H9 (cell line): ENCODE data around the gene TRIM28. TPM values are rescaled to one million over a fixed set of nuclear protein-coding genes. Genes with fewer than 3 reads are reported as not detected.

ENCODE experiments used
- DNase-seq: peaks from one replicate; pipeline ENCODE4 v3.0.0-alpha.2; 2017
- H2AFZ ChIP-seq: one replicate; pipeline ENCODE4 v1.6.1; 2013; ENCODE audit warnings: mild to moderate bottlenecking, low read length, control low read depth, moderate library complexity
- H2AK5ac ChIP-seq: 2 replicates; pipeline ENCODE4 v1.6.1; 2013; ENCODE audit warnings: low read length, control low read depth, mixed read lengths; ENCODE audit not compliant: insufficient read length
- H2BK120ac ChIP-seq: one replicate; pipeline ENCODE4 v1.6.1; 2013; ENCODE audit warnings: low read depth, mild to moderate bottlenecking, low read length, control low read depth, inconsistent platforms; ENCODE audit not compliant: poor library complexity, severe bottlenecking
- H2BK12ac ChIP-seq: 2 replicates; pipeline ENCODE4 v1.6.1; 2013; ENCODE audit warnings: low read length, control low read depth, mixed read lengths, low read depth; ENCODE audit not compliant: insufficient read length
- H2BK15ac ChIP-seq: 2 replicates; pipeline ENCODE4 v1.6.1; 2013; ENCODE audit warnings: low read depth, low read length, control low read depth
- H2BK20ac ChIP-seq: one replicate; pipeline ENCODE4 v1.6.1; 2013; ENCODE audit warnings: low read depth, mild to moderate bottlenecking, low read length, control low read depth, inconsistent platforms; ENCODE audit not compliant: poor library complexity, severe bottlenecking
- H2BK5ac ChIP-seq: 2 replicates; pipeline ENCODE4 v1.6.1; 2013; ENCODE audit warnings: low read length, control low read depth, mixed read lengths; ENCODE audit not compliant: insufficient read length
- H3K14ac ChIP-seq: 2 replicates; pipeline ENCODE4 v1.6.1; 2013; ENCODE audit warnings: low read length, control low read depth; ENCODE audit not compliant: insufficient read depth
- H3K18ac ChIP-seq: 2 replicates; pipeline ENCODE4 v1.6.1; 2013; ENCODE audit warnings: low read depth, mild to moderate bottlenecking, mixed read lengths, low read length, control low read depth; ENCODE audit not compliant: insufficient read length
- H3K23ac ChIP-seq: 2 replicates; pipeline ENCODE4 v1.6.1; 2013; ENCODE audit warnings: low read length, control low read depth, mixed read lengths, low read depth; ENCODE audit not compliant: insufficient read length
- H3K23me2 ChIP-seq: 2 replicates; pipeline ENCODE4 v1.6.1; 2013; ENCODE audit warnings: low read depth, mild to moderate bottlenecking, mixed read lengths, low read length, control low read depth; ENCODE audit not compliant: insufficient read length, poor library complexity, severe bottlenecking
- H3K27ac ChIP-seq: 2 replicates; pipeline ENCODE4 v1.5.1; 2013; ENCODE audit warnings: low read length, control low read depth, mixed read lengths, low read depth; ENCODE audit not compliant: insufficient read length
- H3K27me3 ChIP-seq: 2 replicates; pipeline ENCODE4 v1.6.1; 2013; ENCODE audit warnings: low read length, control low read depth, inconsistent platforms; ENCODE audit not compliant: insufficient read depth
- H3K4ac ChIP-seq: 2 replicates; pipeline ENCODE4 v1.6.1; 2013; ENCODE audit warnings: low read depth, mild to moderate bottlenecking, control low read depth, inconsistent platforms, low read length, moderate library complexity
- H3K4me1 ChIP-seq: 2 replicates; pipeline ENCODE4 v1.6.1; 2013; ENCODE audit warnings: low read length, control low read depth, inconsistent platforms; ENCODE audit not compliant: insufficient read depth
- H3K4me2 ChIP-seq: 2 replicates; pipeline ENCODE4 v1.6.1; 2013; ENCODE audit warnings: low read length, control low read depth, mixed read lengths; ENCODE audit not compliant: insufficient read length, insufficient read depth
- H3K56ac ChIP-seq: 2 replicates; pipeline ENCODE4 v1.6.1; 2013; ENCODE audit warnings: low read depth, mild to moderate bottlenecking, mixed read lengths, low read length, control low read depth; ENCODE audit not compliant: insufficient read length
- H3K79me1 ChIP-seq: 2 replicates; pipeline ENCODE4 v1.6.1; 2013; ENCODE audit warnings: low read depth, mild to moderate bottlenecking, moderate library complexity, low read length, control low read depth, inconsistent platforms; ENCODE audit not compliant: insufficient read depth, poor library complexity, severe bottlenecking
- H3K79me2 ChIP-seq: 2 replicates; pipeline ENCODE4 v1.6.1; 2013; ENCODE audit warnings: low read length, control low read depth, inconsistent platforms; ENCODE audit not compliant: insufficient read depth
- H3K9ac ChIP-seq: 2 replicates; pipeline ENCODE4 v1.6.1; 2013; ENCODE audit warnings: low read length, control low read depth, mixed read lengths; ENCODE audit not compliant: insufficient read length; ENCODE audit errors: extremely low read depth
- H3K9me3 ChIP-seq: one replicate; pipeline ENCODE4 v1.6.1; 2013; ENCODE audit warnings: low read depth, low read length, inconsistent platforms; ENCODE audit not compliant: control insufficient read depth
- H3T11ph ChIP-seq: one replicate; pipeline ENCODE4 v1.6.1; 2013; ENCODE audit warnings: mild to moderate bottlenecking, low read length, control low read depth, inconsistent platforms
- H4K20me1 ChIP-seq: one replicate; pipeline ENCODE4 v1.6.1; 2013; ENCODE audit not compliant: control insufficient read depth, insufficient read length, insufficient read depth
- H4K5ac ChIP-seq: 2 replicates; pipeline ENCODE4 v1.6.1; 2013; ENCODE audit warnings: low read depth, mild to moderate bottlenecking, mixed read lengths, low read length, control low read depth; ENCODE audit not compliant: insufficient read length
- H4K8ac ChIP-seq: replicated peaks from 2 replicates; pipeline ENCODE4 v1.6.1; 2013; ENCODE audit warnings: low read length, control low read depth, mixed read lengths, low read depth; ENCODE audit not compliant: insufficient read length
- H4K91ac ChIP-seq: 2 replicates; pipeline ENCODE4 v1.6.1; 2013; ENCODE audit warnings: low read depth, mild to moderate bottlenecking, moderate library complexity, mixed read lengths, low read length, control low read depth; ENCODE audit not compliant: insufficient read length
- H3K27ac Mint-ChIP-seq, 3 experiments: 2 replicates in 2 of 3; 3 replicates in 1 of 3; pipeline ENCODE4 v1.8.0; 2020 to 2021; ENCODE audit warnings: mixed read lengths in 3 of 3, mild to moderate bottlenecking in 1 of 3, moderate library complexity in 1 of 3
- H3K27me3 Mint-ChIP-seq: 2 replicates; pipeline ENCODE4 v1.8.0; 2021; ENCODE audit warnings: low read depth, mild to moderate bottlenecking, moderate library complexity, mixed read lengths
- H3K36me3 Mint-ChIP-seq, 3 experiments: 2 replicates in 2 of 3; 3 replicates in 1 of 3; pipeline ENCODE4 v1.8.0; 2020 to 2021; ENCODE audit warnings: low read depth in 3 of 3, mixed read lengths in 3 of 3; ENCODE audit not compliant: insufficient read depth in 1 of 3
- H3K4me1 Mint-ChIP-seq, 2 experiments: 2 replicates each; pipeline ENCODE4 v1.8.0; 2020; ENCODE audit warnings: mixed read lengths in 2 of 2
- H3K4me3 Mint-ChIP-seq, 2 experiments: 2 replicates in 1 of 2; 3 replicates in 1 of 2; pipeline ENCODE4 v1.8.0; 2020 to 2021; ENCODE audit warnings: mild to moderate bottlenecking in 2 of 2, mixed read lengths in 2 of 2, moderate library complexity in 1 of 2
- H3K9me3 Mint-ChIP-seq, 2 experiments: 2 replicates in 1 of 2; 3 replicates in 1 of 2; pipeline ENCODE4 v1.8.0; 2020; ENCODE audit warnings: mild to moderate bottlenecking in 2 of 2, mixed read lengths in 2 of 2, moderate library complexity in 1 of 2
- WGBS: extraction: QIAGEN DNeasy Blood & Tissue Kit; methylation state at CpG from one replicate; pipeline ENCODE4 v1.1.7; 2013; ENCODE audit warnings: missing lambda C conversion rate, low lambda C conversion rate, mixed read lengths; ENCODE audit not compliant: insufficient read length; ENCODE audit errors: extremely low coverage; 5-methylcytosine and 5-hydroxymethylcytosine counted together
- total RNA-seq: library from RNA; stranded (reverse); gene quantifications from 2 replicates; pipeline ENCODE4 v1.2.1, GENCODE V29; 2021
- TF ChIP-seq, protein P1 (sequence below): fragments of 200-600 bp; sonication (generic); conservative IDR thresholded peaks from 3 replicates; pipeline ENCODE4 v1.8.0; 2021; ENCODE audit warnings: antibody characterized with exemption, mild to moderate bottlenecking

The TRIM28 gene
- total RNA-seq, 1 experiment from 2014 or later: 1,084 TPM

DNA sequence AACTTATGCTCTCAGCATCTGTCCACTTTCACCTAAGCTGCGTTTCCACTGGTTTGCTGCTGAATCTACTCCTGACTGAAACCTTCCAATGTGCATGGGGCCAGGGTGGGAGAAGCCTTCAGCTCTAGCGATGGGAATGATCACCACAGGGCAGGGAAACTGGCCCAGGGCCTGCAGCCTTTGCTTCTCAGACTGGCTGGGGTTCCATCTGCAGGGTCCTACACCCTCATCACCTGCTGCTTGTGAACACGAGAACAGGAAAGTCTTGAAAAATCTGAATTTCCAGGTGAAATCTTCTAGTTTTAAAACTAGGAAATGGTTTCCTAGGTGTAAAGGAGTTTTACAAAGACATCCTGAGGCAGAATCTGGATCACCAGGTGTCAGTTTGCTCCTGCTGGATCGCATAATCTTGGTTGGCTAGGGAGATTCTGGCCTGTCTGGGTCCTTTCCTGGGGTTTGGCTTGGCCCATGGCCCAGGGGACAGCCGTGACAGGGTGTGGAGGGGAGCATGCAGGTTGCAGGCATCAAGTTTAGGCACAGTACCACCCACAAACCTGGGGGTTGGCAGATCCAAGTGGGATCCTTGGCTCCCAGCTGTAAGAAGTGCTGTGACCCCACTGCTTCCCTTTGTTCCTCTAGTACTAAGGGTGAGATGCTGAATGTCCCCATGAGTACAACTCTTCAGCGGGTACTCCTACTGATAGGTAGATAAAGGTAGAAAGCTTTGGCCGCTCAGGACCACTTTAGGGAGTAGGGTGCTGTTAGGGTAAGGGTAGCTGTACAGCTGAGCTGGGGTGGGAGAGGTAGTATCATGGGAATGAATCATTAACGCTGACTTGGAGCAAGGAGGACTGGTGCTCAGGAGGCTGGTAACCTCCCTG is 16.4 kb downstream of the TRIM28 start:
- no peaks in the 10 kb centered on the region for H4K20me1 ChIP-seq
- H3K79me1 ChIP-seq: no peaks in the 10 kb centered on the region
- peak overlapping the region; percentile 2 for H3K18ac ChIP-seq
- no peak overlapping the region for H3K23ac ChIP-seq
- peak overlapping the region; percentile 96 for H3K4me3 Mint-ChIP-seq
- no peak overlapping the region for H3T11ph ChIP-seq
- peaks cover 12 to 31% of the 10 kb centered on the region in 2 experiments for H3K4me1 Mint-ChIP-seq
- H2BK20ac ChIP-seq: no peak overlapping the region
- H2AK5ac ChIP-seq: no peak overlapping the region
- peaks cover 8% of the 10 kb centered on the region; the same call in 1 of the 2 replicates for H3K79me2 ChIP-seq
- H3K9ac ChIP-seq: peak overlapping the region; percentile 58
- no peaks in the 10 kb centered on the region for H3K9me3 ChIP-seq
- peaks cover 16 to 39% (median 26%) of the 10 kb centered on the region in 3 experiments; a peak in 6 of 7 replicates for H3K36me3 Mint-ChIP-seq
- peak overlapping the region; percentile 51 to 100 (median 100); a peak in 4 of 7 replicates for H3K27ac Mint-ChIP-seq
- no CpG with 5 or more reads among the region's 8 CpGs for WGBS
- H3K4me1 ChIP-seq: no peaks in the 10 kb centered on the region
- TF ChIP-seq, protein P1, sequence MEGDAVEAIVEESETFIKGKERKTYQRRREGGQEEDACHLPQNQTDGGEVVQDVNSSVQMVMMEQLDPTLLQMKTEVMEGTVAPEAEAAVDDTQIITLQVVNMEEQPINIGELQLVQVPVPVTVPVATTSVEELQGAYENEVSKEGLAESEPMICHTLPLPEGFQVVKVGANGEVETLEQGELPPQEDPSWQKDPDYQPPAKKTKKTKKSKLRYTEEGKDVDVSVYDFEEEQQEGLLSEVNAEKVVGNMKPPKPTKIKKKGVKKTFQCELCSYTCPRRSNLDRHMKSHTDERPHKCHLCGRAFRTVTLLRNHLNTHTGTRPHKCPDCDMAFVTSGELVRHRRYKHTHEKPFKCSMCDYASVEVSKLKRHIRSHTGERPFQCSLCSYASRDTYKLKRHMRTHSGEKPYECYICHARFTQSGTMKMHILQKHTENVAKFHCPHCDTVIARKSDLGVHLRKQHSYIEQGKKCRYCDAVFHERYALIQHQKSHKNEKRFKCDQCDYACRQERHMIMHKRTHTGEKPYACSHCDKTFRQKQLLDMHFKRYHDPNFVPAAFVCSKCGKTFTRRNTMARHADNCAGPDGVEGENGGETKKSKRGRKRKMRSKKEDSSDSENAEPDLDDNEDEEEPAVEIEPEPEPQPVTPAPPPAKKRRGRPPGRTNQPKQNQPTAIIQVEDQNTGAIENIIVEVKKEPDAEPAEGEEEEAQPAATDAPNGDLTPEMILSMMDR: no peak
- no peak overlapping the region for H4K91ac ChIP-seq
- H3K23me2 ChIP-seq: peaks cover 4% of the 10 kb centered on the region
- H3K27ac ChIP-seq: no peak overlapping the region
- H2BK15ac ChIP-seq: no peak overlapping the region
- H4K8ac ChIP-seq: no peak overlapping the region
- H3K4ac ChIP-seq: no peak overlapping the region
- H4K5ac ChIP-seq: peak overlapping the region; percentile 1
- H2BK120ac ChIP-seq: no peak overlapping the region
- H3K27me3 ChIP-seq: no peaks in the 10 kb centered on the region
- H3K9me3 Mint-ChIP-seq: no peaks in the 10 kb centered on the region; a peak in 1 of 5 replicates
- H3K56ac ChIP-seq: no peak overlapping the region
- DNase-seq: no peak
- peak overlapping the region; percentile 67 for H3K4me2 ChIP-seq
- H2BK5ac ChIP-seq: no peak overlapping the region
- H3K14ac ChIP-seq: peak overlapping the region; percentile 85; the same call in 1 of the 2 replicates
- peaks cover 1% of the 10 kb centered on the region; the same call in 1 of the 2 replicates for H3K27me3 Mint-ChIP-seq
- H2BK12ac ChIP-seq: no peak overlapping the region
- H2AFZ ChIP-seq: no peak overlapping the region
